Kidney glomerular epithelial cell (primary cell): Measurements from ENCODE around the gene UTP4.
A peak's percentile ranks its signal among the peaks of the same experiment; 100 is the strongest.
"Not testable (repeated sequence)": the region's sequence is repeated elsewhere in the genome, so short reads cannot be mapped to it uniquely, and the experiment has no call there.

Source experiments
- DNase-seq: peaks from one replicate; lab custom pipeline; 2025; lab: John Stamatoyannopoulos, UW

Gene UTP4

DNA sequence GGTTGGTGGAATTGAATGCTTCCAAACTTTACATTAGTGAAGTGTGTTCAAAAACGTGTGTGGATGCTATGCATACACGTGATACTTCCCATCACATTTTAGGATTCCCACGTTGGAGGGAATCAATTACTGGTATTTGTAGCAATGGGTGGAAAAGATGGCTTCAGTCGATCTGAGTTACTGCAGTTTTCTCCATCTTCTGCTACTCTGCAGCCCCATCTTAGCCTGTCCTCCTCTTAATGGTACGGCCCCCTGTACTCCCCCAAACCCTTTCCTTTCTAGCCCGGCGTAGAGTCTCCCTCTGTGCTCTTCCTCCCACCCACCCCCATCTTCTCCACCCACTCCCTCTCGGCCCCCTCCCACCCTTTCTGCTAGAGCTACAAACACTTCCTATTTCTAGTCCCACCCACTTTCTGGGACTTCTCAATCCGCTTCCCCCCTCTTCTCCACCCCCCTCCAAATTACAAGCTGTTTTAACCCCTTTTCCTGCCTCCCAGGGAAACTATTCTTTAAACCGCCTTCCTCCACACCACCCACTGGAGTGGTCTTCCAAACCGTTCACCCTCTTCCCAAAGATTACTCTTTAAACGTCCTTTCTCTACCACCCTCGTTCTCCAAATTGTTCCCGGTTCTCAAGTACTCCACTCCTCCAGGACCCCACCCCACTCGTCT, 1.1 kb upstream of the UTP4 start:
- DNase-seq: no peak

DNA sequence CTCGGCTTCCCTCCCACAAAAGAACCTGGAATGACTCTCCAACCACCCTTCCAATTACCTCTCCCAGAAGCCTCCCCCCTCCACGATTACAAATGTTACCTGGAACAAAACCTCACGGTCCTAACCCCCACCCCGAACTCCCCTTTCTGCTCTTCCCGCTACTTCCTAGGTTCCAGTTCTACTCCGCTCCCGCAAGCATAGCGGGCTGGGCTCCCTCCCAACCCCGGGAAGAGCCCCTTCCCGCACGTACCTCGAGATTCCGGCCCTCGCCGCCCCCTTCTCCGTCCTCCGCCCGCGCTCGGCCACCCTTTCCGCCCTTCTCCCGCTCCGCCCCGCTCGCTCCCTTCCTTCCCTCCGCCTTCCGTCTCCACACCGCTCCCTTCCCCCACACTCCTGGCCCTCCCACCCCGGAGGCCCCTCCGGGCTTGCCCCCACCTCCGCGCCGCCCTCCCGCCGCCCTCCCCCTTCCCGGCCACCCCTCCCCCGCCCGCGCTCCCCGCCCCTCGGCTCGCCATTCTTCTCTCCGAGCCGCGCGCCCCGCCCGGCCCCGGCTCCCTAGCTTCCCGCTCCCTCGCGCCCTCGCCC, 518 bp upstream of the UTP4 start:
- DNase-seq: peak; percentile 46

DNA sequence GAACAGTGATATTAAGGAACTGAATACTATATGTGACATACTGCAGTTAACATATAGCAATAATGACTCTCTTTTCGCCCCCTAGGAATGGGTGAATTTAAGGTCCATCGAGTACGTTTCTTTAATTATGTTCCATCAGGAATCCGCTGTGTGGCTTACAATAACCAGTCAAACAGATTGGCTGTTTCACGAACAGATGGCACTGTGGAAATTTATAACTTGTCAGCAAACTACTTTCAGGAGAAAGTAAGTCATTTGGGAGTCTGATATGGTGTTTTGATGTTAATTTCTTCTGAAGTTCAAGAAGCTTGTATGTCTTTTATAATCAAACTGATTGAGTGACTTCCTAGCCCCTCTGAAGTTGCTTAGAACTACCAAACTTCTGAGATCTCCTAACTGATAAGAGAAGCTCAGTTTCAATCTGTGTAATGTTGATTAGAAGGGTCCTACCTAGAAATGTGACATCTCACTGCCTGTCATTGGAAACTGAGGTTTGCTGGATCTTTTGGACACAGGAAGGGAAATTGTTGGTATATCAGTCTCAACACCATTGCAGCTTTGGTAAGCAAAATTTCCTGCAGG, 1.0 kb downstream of the UTP4 start:
- no peak for DNase-seq

DNA sequence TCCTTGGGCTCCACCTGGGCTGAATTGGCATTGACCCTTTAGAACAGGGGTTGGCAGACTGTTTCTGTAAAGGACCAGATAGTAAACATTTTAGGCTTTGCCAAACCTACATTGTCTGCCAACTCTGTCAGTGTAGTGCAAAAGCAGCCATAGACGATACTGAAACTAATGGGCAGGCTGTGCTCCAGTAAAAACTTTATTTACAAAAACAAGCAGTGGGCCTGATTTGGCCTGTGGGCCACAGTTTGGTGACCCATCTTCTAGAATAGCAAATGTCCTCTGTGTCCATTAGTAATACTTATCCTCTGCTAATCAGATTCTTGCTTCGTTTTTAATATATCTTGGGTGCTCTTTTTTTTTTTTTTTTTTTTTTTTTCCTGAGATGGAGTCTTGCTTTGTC, 6.2 kb downstream of the UTP4 start:
- DNase-seq: no peak

DNA sequence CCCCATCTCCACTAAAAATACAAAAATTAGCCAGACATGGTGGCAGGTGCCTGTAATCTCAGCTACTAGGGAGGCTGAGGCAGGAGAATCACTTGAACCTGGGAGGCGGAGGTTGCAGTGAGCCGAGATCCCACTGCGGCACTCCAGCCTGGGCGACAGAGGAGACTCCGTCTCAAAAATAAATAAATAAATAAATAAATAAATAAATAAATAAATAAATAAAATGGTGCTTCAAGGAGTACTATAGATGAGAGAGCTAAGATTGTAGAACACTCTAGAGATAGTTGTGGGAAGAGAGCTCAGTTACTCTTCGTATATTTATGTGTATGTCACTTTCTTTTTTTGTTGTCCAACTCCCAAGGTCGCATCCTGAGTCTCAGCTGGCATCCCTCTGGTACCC, 7.0 kb downstream of the UTP4 start:
- not testable (repeated sequence) for DNase-seq

DNA sequence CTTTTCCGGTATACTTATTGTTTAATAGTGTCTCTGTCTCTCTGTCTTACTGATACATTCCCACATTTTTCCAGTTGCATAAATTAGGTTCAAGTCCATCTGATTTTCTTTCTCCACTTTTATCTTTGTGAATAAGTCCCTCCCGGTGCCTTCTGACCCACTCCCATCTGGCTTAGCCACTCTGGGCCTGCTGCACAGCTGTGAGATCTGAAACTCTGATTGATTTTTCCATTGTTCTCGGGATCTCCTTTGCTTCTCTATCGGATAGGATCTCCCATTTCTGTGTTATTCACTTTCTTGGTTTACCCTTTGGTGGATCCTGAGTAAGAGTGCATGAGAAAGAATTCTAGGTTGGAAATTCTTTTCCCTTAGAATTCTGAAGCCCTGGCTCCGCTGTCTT, 8.6 kb downstream of the UTP4 start:
- no peak for DNase-seq

DNA sequence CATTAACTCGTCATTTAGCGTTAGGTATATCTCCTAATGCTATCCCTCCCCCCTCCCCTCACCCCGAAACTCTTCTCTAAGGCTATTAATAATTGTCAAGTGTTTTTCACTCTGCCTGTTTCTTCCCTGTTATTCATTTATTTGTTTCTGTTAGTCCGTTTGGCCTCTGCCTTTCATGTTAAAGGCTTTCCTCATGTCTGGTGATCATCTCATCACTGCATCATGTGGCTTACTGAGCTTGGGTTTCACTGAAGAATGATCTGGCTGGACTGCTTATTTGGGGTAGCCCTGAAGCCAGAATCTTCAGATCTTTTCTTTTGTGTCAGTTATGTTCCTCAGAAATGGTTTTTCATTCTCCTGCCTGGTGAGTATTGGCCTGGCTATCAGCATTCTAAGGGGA, 9.5 kb downstream of the UTP4 start:
- DNase-seq: no peak

DNA sequence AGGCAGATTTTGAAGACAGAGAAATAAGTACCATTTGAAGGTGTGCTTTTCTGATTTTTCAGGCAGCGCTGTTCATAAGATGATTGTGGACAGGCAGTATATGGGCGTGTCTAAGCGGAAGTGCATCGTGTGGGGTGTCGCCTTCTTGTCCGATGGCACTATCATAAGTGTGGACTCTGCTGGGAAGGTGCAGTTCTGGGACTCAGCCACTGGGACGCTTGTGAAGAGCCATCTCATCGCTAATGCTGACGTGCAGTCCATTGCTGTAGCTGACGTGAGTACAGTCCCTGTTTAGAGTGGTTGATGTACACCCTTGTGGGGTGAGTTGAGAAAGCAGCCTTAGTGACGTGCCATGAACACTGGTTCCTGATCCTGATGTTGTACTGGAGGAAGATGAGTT, 10.7 kb downstream of the UTP4 start:
- DNase-seq: no peak

DNA sequence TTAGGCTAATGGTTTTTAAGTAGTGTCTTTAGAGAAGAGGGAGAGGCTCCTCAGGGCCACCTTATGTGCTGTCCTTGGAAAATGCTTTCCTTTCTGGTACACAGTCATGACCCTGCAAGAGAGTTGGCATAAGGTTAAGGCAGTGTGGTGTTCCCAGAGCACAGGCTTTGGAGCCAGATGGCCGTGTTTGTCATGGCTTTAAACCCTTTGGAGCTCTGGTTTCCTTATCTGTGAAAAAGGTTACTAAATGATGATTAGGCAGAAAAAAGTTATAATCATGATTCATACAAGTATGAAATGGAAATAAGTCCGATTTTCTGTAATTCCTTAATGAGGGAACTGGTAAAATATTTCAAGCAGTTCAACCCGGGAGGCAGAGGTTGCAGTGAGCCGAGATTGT, 13.2 kb downstream of the UTP4 start:
- no peak for DNase-seq

DNA sequence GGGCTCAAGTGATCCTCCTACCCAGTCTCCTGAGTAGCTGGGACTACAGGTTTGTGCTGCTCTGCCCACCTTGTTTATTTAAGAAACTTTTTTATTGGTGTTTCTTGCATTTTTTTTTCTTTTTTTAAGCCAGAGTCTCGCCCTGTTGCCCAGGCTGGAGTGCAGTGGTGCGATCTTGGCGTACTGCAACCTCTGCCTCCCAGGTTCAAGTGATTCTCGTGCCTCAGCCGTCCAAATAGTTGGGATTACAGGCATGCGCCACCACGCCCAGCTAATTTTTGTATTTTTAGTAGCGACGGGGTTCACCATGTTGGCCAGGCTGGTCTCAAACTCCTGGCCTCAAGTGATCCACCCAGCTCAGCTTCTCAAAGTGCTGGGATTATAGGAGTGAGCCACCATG, 17.2 kb downstream of the UTP4 start:
- DNase-seq: not testable (repeated sequence)

DNA sequence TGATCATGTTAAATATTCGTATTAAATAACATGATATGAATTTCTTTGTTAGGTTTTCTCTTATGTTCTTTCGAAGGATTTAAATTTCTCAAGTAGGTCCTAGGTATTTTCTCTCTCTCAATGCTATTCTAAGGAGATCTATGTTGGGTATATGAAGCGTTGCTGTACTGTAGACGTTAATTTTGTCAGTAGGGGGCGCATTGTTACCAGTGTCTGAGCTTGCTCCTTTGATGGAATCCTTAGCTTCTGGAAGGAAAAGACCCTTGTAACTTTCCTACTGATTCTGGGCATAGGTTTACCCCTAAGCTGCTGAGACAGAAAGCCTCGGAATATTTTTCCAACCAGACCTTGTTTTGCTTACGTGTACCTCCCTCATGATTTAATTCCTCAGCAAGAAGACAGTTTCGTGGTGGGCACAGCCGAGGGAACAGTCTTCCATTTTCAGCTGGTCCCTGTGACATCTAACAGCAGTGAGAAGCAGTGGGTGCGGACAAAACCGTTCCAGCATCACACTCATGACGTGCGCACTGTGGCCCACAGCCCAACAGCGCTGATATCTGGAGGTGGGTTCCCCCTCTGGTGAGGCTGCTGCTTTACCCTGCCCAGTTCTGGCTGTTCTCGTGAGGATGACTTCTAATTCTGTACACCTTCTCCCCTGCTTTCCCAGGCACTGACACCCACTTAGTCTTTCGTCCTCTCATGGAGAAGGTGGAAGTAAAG, 17.9 kb downstream of the UTP4 start:
- peak; percentile 71 for DNase-seq

DNA sequence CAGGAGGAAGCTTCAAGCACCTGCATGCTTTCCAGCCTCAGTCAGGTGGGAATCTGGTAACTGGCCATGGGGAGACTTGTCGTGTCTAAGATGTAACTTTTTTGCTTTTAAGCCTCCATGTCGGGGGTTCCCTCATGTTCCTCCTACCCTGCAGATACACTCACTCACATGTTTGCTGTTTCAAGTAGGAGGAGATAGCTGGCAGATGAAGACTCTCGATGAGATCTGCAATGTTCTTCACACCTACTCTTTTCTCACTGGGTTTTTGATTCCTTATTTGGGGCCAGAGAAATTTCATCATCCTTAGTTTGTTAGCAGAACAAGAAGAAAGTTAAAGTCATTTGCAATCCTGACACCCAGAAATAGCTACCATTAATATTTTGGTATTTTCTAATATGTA, 24.7 kb downstream of the UTP4 start:
- no peak for DNase-seq

DNA sequence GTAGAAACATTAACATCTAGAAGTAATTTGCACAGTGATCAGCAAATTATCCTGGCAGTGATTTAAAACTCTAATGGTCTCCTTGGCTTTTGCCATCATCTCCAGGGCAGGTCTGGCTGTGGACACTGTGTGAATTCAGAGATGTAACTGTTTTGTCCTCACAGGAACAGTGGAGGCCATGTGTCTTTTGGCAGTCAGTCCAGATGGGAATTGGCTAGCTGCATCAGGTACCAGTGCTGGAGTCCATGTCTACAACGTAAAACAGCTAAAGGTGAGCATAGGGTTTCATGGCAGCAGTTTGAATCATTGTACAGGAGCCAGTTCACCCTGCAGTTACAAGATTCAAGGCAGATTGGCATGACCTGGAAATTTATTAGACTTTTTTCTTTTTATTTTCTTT, 27.7 kb downstream of the UTP4 start:
- DNase-seq: no peak

DNA sequence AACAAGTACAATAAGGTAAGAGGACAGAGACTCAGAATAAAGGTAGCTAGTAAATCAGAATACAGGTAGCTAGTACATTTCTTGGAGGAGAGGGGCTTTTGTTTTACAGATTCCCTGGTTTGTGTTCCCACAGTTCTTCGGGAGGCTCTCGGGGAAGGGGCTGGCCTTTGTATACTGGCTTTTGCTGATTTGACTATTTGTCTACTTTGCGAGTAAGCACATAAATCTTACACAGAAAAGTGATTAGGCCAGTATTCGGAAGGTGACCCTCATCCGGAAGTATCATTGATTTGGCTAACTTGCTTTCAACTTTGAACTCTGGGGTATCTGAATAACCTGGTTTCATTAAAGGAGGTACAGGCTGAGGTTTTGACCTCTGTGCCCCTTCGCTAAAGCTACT, 33.1 kb downstream of the UTP4 start:
- DNase-seq: no peak

DNA sequence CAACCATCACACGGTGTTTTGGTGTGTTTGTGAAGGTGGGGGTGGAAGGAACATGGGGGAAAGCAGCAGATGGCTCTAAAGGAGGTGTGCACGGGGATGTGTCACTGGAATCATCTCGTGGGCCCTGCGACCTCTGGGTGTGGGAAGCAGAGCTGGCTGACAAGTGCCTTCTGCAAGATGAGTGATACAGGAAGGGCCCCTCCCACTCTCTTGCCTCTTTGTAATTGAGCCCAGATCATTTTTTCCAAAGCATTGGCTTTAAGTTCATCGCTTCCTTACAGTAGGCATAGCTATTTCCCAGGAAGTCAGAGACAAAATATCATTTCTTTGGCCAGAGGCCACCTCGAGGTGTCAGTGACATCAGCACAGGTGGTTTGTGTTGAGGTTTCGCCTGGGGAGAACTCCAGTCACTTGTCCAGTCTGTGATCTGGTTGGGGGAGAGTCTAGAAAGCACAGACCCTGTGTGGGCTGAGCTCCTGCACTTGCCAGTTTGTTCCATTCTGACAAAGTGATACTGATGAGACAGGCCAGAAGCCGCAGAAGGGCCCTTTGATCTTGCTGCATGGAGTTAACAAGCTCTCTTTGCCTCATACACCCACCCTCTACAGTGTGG, 33.9 kb downstream of the UTP4 start:
- DNase-seq: no peak

DNA sequence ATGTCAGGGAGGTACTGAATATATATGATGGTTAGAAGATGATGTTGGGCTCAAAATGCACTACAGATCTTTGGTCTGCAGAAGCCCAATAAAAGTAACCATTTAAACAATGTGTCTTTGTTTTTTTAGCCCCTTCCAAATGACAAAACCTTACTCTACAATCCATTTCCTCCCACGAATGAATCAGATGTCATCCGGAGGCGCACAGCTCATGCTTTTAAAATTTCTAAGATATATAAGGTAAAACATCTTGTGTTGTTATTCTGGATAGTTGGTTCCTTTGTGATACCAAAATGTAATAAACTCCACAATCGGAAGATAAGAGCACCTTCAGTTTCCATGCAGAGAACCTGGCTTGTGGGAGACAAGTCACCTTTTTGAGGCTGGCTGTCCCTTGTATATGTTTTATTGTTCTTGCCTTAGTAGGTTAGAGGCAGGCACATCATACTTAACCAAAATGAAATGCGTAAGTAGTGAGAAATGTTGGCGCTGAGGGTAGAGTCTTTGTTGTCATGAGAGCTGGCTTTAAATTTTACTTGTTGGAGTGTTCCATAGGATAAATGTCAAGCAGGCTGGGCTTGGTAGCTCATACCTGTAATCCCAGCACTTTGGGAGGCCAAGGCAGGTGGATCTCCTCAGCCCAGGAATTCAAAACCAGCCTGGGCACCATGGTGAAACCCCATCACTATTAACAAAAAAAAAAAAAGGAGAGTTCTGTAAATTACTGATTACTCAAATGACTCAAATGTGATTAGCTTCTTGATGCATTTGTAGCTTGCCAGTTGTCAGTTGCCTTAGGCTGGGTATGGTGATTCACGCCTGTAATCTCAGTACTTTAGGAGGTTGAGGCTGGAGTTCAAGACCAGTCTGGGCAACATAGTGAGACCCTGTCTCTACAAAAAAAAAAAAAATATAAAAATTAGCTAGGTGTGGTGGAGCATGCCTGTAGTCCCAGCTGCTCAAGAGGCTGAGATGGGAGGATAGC, 34.8 kb downstream of the UTP4 start:
- DNase-seq: no peak

DNA sequence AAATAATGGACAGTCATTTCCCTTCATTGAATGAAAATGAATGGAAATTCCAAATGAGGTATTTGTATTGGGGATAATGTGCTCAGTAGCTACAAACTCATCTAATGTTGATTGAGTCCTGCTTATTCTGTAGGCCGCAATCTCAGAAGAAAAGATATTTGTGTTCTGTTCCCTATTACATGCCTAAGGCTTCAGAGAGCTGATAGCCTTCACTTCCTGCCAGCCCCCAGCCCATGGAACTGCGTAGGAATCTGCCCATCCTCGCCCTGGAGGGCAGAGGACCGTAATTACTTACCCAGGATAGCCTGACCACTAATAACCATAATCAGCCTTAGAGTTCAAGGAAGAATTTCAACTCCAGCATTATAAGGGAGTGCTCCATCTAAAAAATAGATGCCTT, 36.6 kb downstream of the UTP4 start:
- DNase-seq: no peak

DNA sequence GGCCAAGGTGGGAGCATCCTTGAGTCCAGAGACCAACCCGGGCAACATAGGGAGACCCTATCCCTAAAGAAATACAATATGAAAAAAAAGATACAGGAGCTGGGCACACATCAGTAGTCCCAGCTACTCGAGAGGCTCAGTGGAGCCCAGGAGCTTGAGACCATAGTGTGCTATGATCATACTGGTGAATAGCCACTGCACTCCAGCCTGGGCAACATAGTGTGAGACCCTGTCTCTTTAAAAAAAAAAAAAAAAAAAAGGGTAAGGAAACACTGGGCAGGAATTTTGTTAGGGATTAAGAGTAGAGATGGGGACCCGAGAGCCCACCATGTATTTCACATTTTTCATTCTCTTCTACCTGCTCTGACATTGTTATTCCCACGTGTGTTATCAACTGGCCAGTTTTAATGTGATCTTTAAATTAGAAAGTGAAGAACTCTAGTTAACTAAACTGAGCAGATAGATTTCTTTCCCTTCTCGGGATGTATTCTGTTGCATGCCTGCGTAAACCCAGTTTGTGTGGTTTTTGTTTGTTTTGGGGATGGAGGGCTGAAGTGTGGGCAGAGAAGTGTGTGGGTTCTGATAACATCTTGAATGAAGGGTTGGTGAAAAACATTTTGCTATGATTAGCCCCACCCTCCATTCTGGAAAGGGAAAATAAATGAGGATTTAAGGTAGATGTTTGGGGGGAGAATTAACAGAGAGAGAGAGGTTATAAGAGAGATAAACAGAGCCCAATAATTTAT, 37.3 kb downstream of the UTP4 start:
- DNase-seq: no peak

DNA sequence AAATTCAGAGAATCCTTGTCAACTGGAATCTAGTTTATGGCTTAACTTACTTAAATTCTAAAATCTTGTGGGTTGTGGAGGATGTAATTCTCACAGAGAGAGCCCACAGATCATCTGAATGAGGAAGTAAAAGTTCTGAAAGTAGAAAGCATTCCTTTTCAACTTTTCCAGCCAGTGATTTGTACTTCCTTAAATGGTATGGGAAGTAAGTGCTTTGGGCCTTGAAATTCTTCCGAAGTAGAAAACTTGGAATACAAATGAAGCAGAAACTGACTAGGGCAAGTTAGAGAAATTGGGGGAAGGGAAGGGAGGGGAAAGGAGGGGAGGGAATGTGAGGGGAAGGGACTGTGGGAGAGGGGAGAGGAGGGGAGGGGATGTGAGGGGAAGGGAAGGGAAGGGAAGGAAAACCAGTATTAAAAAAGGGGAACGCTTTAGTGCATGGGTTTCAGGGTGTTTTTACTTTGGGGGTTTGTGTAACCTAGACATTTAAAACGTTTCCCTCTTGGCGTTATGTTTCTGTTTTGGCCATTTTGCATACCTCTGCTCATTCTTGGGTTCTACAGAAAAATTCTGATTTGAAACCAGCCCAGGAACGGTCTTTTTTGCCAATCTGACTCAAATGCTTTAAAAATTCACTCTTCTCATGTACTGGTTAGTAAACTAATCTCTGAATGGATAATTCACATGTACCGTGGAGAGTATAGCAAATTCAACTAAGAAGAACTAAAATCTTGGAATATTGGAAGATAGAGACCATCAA, 39.1 kb downstream of the UTP4 start:
- DNase-seq: peak; percentile 81
